Panc1 (cell line): ENCODE measurements around the gene ZBTB7A. TPM values are rescaled to one million over a fixed set of nuclear protein-coding genes. Genes with fewer than 3 reads are reported as not detected.
A peak's percentile ranks its signal among the peaks of the same experiment; 100 is the strongest.

Source experiments
- ATAC-seq: fragments of 200-7000 bp; cut with Tn5 transposase; 2 replicates; pipeline ENCODE4 v1.9.1; 2020; ENCODE audit warnings: mild to moderate bottlenecking, moderate library complexity
- BruUV-seq: library from RNA; stranded (reverse); fragments of 400-500 nt; replicated peaks from 2 replicates; lab custom pipeline; 2021; lab: Mats Ljungman, UMichigan
- CTCF ChIA-PET: fragments of 300-600 bp; sonication (Branson Sonifier 250); formaldehyde crosslinking; loops from one replicate; lab custom pipeline; 2022; ENCODE audit warnings: antibody characterized with exemption; lab: Charles Lee
- POLR2A ChIA-PET: fragments of 300-600 bp; sonication (Branson Sonifier 250); formaldehyde crosslinking; loops from one replicate; lab custom pipeline; 2022; ENCODE audit warnings: antibody characterized with exemption; lab: Charles Lee
- DNase-seq: peaks from one replicate; pipeline ENCODE4 v3.0.0-alpha.2; 2010; ENCODE audit warnings: low read depth, low spot score
- H3K27ac ChIP-seq: 2 replicates; pipeline ENCODE4 v1.5.1; 2011; ENCODE audit warnings: mild to moderate bottlenecking, low read length, inconsistent platforms
- H3K27me3 ChIP-seq: fragments of 200-500 bp; sonication (Bioruptor generic); 2 replicates; pipeline ENCODE4 v1.6.0; 2014; ENCODE audit warnings: low read length, inconsistent platforms; ENCODE audit not compliant: control insufficient read depth, insufficient read depth
- H3K36me3 ChIP-seq: fragments of 200-500 bp; sonication (Bioruptor generic); 2 replicates; pipeline ENCODE4 v1.5.1; 2014; ENCODE audit warnings: inconsistent platforms, mild to moderate bottlenecking, low read length, moderate library complexity; ENCODE audit not compliant: control insufficient read depth, insufficient read depth
- H3K4me1 ChIP-seq: 2 replicates; pipeline ENCODE4 v1.5.1; 2011; ENCODE audit warnings: inconsistent platforms, mild to moderate bottlenecking, low read length, moderate library complexity; ENCODE audit not compliant: control insufficient read depth, insufficient read depth
- H3K4me3 ChIP-seq, 2 experiments: 2 replicates each; pipeline ENCODE4 v1.5.1; 2011 to 2012; ENCODE audit warnings: low read depth in 2 of 2, low read length in 2 of 2, mild to moderate bottlenecking in 2 of 2, inconsistent platforms in 1 of 2, moderate library complexity in 1 of 2
- H3K9me3 ChIP-seq: fragments of 200-500 bp; sonication (Bioruptor generic); 2 replicates; pipeline ENCODE4 v1.5.1; 2014; ENCODE audit warnings: low read depth, mild to moderate bottlenecking, inconsistent platforms, low read length, moderate library complexity; ENCODE audit not compliant: control insufficient read depth, insufficient read depth
- POLR2AphosphoS5 ChIP-seq: IDR thresholded peaks from 2 replicates; pipeline ENCODE4 v1.6.1; 2012; ENCODE audit warnings: mild to moderate bottlenecking, low read depth, low read length, moderate library complexity
- SIN3A ChIP-seq: IDR thresholded peaks from 2 replicates; pipeline ENCODE4 v1.6.1; 2012; ENCODE audit warnings: low read depth, mild to moderate bottlenecking, low read length, moderate library complexity, borderline replicate concordance; ENCODE audit not compliant: insufficient read depth
- TCF7L2 ChIP-seq: IDR thresholded peaks from 2 replicates; pipeline ENCODE4 v1.6.1; 2011; ENCODE audit warnings: mild to moderate bottlenecking, low read depth, low read length, inconsistent platforms
- in situ Hi-C: cut with HindIII; loops from 2 replicates; pipeline ENCODE4 v1.10.0; 2016; ENCODE audit warnings: low sequenced_read_pairs, low pct_unique_long_range_greater_than_20kb
- intact Hi-C: fragments of 100-400 bp; cut with micrococcal nuclease; formaldehyde crosslinking; loops from one replicate; pipeline ENCODE4 v1.10.0; 2022; ENCODE audit not compliant: unreplicated experiment
- total RNA-seq: library from RNA; stranded (reverse); gene quantifications from one replicate; pipeline ENCODE4 v1.2.1, GENCODE V29; 2021; ENCODE audit not compliant: unreplicated experiment
- TF ChIP-seq, protein P1 (sequence below): fragments of 450-650 bp; IDR thresholded peaks from 2 replicates; pipeline ENCODE4 v1.5.1; 2017; ENCODE audit warnings: mild to moderate bottlenecking
- TF ChIP-seq, protein P2 (sequence below), 2 experiments: IDR thresholded peaks; 2 replicates each; pipeline ENCODE4 v1.6.1; 2011 to 2012; ENCODE audit warnings: low read depth in 2 of 2, control low read depth in 1 of 2, low read length in 1 of 2, mild to moderate bottlenecking in 1 of 2, moderate library complexity in 1 of 2; ENCODE audit not compliant: insufficient read depth in 1 of 2

Gene ZBTB7A
- total RNA-seq, 1 experiment from 2014 or later: 48.0 TPM

DNA sequence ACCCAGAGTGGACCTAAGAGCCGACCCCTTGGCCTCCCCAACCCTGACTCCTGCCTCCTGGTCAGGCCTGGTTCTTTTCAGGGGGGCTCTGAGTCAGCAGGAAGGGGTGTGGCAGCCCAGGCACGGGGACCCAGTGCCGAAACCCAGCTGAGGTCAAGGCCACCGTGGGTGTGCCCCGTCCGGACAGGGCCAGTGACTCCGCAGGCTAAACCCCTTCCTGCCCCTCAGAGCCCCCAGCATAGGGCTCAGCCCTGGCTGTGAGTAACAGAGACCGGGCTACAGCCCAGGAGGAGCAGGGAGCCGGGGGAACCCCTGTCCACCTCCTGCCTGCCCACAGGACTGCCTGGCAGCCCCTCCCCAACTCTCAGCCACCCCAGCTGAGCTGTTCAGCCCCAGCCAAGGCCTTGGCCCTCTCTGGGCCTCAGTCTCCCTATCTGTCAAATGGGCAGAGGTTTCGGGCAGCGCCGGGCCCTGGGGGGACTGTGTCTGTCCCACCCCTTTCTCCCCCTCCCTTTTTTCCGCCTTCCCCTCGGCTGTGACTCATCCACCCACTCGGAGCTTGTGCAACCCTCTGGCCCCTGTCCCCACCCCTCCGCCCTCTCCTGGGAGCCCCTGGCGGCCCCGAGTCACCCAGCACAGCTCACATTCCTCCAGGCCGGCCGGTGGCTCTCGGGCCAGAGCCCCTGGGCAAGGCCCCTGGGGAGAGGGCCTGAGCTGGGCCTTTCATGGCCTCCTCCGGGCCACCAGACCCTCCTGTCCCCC is 8.6 kb downstream of the ZBTB7A start:
- Histone ChIP-seq H3K27me3 (no peaks in the 10 kb centered on the region), H3K36me3 (no peaks in the 10 kb centered on the region), H3K27ac (peak overlapping the region; percentile 77; the same call in 1 of the 2 replicates), H3K9me3 (no peaks in the 10 kb centered on the region), H3K4me1 (peaks cover 40% of the 10 kb centered on the region), H3K4me3 (no peak overlapping the region)
- no peak for TF ChIP-seq TCF7L2
- TF ChIP-seq SIN3A: no peak
- TF ChIP-seq POLR2AphosphoS5: no peak
- TF ChIP-seq, protein P1, sequence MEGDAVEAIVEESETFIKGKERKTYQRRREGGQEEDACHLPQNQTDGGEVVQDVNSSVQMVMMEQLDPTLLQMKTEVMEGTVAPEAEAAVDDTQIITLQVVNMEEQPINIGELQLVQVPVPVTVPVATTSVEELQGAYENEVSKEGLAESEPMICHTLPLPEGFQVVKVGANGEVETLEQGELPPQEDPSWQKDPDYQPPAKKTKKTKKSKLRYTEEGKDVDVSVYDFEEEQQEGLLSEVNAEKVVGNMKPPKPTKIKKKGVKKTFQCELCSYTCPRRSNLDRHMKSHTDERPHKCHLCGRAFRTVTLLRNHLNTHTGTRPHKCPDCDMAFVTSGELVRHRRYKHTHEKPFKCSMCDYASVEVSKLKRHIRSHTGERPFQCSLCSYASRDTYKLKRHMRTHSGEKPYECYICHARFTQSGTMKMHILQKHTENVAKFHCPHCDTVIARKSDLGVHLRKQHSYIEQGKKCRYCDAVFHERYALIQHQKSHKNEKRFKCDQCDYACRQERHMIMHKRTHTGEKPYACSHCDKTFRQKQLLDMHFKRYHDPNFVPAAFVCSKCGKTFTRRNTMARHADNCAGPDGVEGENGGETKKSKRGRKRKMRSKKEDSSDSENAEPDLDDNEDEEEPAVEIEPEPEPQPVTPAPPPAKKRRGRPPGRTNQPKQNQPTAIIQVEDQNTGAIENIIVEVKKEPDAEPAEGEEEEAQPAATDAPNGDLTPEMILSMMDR: no peak
- TF ChIP-seq, protein P2, sequence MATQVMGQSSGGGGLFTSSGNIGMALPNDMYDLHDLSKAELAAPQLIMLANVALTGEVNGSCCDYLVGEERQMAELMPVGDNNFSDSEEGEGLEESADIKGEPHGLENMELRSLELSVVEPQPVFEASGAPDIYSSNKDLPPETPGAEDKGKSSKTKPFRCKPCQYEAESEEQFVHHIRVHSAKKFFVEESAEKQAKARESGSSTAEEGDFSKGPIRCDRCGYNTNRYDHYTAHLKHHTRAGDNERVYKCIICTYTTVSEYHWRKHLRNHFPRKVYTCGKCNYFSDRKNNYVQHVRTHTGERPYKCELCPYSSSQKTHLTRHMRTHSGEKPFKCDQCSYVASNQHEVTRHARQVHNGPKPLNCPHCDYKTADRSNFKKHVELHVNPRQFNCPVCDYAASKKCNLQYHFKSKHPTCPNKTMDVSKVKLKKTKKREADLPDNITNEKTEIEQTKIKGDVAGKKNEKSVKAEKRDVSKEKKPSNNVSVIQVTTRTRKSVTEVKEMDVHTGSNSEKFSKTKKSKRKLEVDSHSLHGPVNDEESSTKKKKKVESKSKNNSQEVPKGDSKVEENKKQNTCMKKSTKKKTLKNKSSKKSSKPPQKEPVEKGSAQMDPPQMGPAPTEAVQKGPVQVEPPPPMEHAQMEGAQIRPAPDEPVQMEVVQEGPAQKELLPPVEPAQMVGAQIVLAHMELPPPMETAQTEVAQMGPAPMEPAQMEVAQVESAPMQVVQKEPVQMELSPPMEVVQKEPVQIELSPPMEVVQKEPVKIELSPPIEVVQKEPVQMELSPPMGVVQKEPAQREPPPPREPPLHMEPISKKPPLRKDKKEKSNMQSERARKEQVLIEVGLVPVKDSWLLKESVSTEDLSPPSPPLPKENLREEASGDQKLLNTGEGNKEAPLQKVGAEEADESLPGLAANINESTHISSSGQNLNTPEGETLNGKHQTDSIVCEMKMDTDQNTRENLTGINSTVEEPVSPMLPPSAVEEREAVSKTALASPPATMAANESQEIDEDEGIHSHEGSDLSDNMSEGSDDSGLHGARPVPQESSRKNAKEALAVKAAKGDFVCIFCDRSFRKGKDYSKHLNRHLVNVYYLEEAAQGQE (IDR thresholded peaks at IDR 0.05; ENCODE audit: insufficient read depth in 1 of 2, low read depth in 2 of 2, low read length in 1 of 2): no peak
- in situ Hi-C loops: no loop called here
- CTCF ChIA-PET: interaction anchor here (0.5 kb wide), 1 partner anchor 31 kb away, joined by 7 read pairs; no protein-coding TSS in a partner anchor
- intact Hi-C loops: no loop called here
- ATAC-seq (peak; percentile 59), DNase-seq (no peak)
- no TSS peak for BruUV-seq
- POLR2A ChIA-PET: interaction anchor here (0.6 kb wide), 3 partner anchors 13 to 1438 kb away, joined by 3 to 7 read pairs (median 6); no protein-coding TSS in a partner anchor

DNA sequence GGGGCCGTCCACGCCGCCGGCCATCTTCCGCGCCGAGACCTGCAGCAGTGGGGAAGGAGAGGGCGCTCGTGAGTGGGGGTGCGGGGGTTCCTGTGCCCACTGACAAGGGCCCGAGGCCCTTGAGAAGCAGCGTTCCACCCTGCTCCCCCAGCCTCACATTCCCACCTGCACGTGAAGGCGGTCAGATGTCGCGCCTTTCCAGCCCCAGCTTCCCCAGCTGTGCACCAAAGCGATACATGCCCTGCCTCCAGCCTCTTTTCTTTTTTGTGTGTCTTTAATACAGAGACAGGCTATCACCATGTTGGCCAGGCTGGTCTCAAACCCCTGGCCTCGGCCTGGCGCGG is 11.5 kb downstream of the ZBTB7A start:
- Histone ChIP-seq H3K27me3 (no peaks in the 10 kb centered on the region), H3K4me3 (no peak overlapping the region), H3K27ac (no peak overlapping the region), H3K9me3 (no peaks in the 10 kb centered on the region), H3K4me1 (peaks cover 34% of the 10 kb centered on the region), H3K36me3 (no peaks in the 10 kb centered on the region)
- intact Hi-C loops: no loop called here
- TF ChIP-seq, protein P1: no peak
- TF ChIP-seq POLR2AphosphoS5: no peak
- TF ChIP-seq TCF7L2: no peak
- TF ChIP-seq, protein P2 (IDR thresholded peaks at IDR 0.05; ENCODE audit: insufficient read depth in 1 of 2, low read depth in 2 of 2, low read length in 1 of 2): no peak
- no peak for TF ChIP-seq SIN3A
- ChIA-PET CTCF (no interaction called here), POLR2A (no interaction called here)
- no TSS peak for BruUV-seq
- ATAC-seq: no peak
- in situ Hi-C loops: no loop called here
- no peak for DNase-seq
